NT2/D1 (cell line): Measurements from ENCODE around the gene AGGF1.
"Not testable (repeated sequence)": the region's sequence is repeated elsewhere in the genome, so short reads cannot be mapped to it uniquely, and the experiment has no call there.

Experiments
- DNase-seq: peaks from one replicate; pipeline ENCODE4 v3.0.0-alpha.2; 2011; ENCODE audit warnings: low read depth, low spot score
- H3K27me3 ChIP-seq: 2 replicates; pipeline ENCODE4 v1.6.0; 2011; ENCODE audit warnings: mild to moderate bottlenecking; ENCODE audit not compliant: insufficient read length, insufficient read depth
- H3K36me3 ChIP-seq: 2 replicates; pipeline ENCODE4 v1.6.1; 2011; ENCODE audit warnings: mild to moderate bottlenecking, low read length, mixed read lengths; ENCODE audit not compliant: insufficient read depth, insufficient read length
- H3K4me1 ChIP-seq: 2 replicates; pipeline ENCODE4 v1.5.1; 2011; ENCODE audit not compliant: insufficient read depth, insufficient read length
- H3K4me3 ChIP-seq: 2 replicates; pipeline ENCODE4 v1.5.1; 2011; ENCODE audit warnings: low read depth; ENCODE audit not compliant: insufficient read length
- H3K9ac ChIP-seq: 2 replicates; pipeline ENCODE4 v1.6.0; 2011; ENCODE audit warnings: low read depth; ENCODE audit not compliant: insufficient read length
- H3K9me3 ChIP-seq: 2 replicates; pipeline ENCODE4 v1.5.1; 2011; ENCODE audit warnings: mild to moderate bottlenecking, low read length; ENCODE audit not compliant: insufficient read depth
- SUZ12 ChIP-seq: IDR thresholded peaks from 2 replicates; pipeline ENCODE4 v1.6.1; 2011; ENCODE audit not compliant: insufficient read length, insufficient read depth; ENCODE audit errors: extremely low read depth
- YY1 ChIP-seq: IDR thresholded peaks from 2 replicates; pipeline ENCODE4 v1.6.1; 2011; ENCODE audit not compliant: insufficient read length, insufficient read depth
- ZNF274 ChIP-seq: IDR thresholded peaks from 2 replicates; pipeline ENCODE4 v1.6.1; 2011; ENCODE audit warnings: mild to moderate bottlenecking, low read depth, low read length

Gene AGGF1

DNA sequence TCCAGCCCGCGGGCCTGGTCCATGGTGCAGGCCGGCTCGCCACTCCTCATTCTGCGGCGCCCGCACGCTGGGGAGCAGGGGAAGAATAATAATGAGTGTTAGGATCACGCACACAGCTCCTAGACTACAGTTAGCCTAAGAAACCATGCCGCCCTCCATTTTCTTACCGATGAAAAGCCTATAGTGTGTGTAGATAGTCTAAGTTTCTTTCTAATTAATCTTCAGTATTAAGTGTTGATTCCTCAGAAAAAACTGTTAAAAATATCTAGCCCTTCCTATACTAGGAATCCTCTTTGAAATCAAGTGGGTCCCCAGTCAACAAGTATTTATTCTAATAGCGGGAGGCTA is 47.6 kb downstream of the AGGF1 start:
- Histone ChIP-seq H3K4me1 (peaks cover 2% of the 10 kb centered on the region), H3K27me3 (peaks cover 23% of the 10 kb centered on the region), H3K4me3 (peak overlapping the region; percentile 34), H3K36me3 (no peaks in the 10 kb centered on the region), H3K9ac (peak overlapping the region; percentile 18), H3K9me3 (no peaks in the 10 kb centered on the region)
- DNase-seq: no peak
- TF ChIP-seq ZNF274 (no peak), SUZ12 (no peak), YY1 (no peak)

DNA sequence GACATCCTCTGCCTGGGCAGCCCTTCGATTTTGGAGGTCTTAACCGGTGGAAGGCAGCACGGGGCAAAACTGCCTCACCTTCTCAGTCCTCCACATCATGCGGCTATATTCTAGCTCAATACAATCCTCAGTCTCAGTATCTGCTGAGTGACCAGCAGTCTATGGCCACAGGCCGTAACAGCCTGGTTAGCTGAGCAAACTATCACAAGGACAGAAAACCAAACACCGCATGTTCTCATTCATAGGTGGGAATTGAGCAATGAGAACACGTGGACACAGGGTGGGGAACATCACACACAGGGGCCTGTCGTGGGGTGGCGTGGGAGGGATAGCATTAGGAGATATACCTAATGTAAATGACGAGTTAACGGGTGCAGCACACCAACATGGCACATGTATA is 50.3 kb downstream of the AGGF1 start:
- not testable (repeated sequence) for H3K4me1 ChIP-seq, H3K36me3 ChIP-seq, H3K9ac ChIP-seq, H3K4me3 ChIP-seq, H3K9me3 ChIP-seq, DNase-seq
- H3K27me3 ChIP-seq: peaks cover 23% of the 10 kb centered on the region

DNA sequence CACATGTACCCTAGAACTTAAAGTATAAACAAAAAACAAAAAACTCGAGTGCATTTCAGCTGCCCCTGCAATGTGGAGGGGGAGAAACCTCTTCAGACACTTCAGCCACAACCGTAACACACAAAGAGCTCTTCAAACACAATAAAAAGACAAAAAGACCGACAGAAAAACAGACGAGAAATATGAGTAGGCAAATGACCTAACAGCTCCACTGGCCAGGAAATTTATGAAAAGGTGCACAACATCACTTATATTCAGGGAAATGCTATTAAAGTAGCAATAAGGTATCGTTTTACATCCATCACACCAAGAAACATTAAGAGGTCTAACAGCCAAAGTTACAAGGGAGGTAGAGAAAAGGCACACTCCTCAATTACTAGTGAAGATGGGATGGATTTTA is 50.7 kb downstream of the AGGF1 start:
- Histone ChIP-seq H3K9ac (no peak overlapping the region), H3K27me3 (peaks cover 23% of the 10 kb centered on the region), H3K9me3 (no peaks in the 10 kb centered on the region), H3K4me3 (no peak overlapping the region), H3K36me3 (no peaks in the 10 kb centered on the region), H3K4me1 (peaks cover 2% of the 10 kb centered on the region)
- no peak for DNase-seq
- TF ChIP-seq YY1: no peak
- no peak for TF ChIP-seq ZNF274
- no peak for TF ChIP-seq SUZ12

DNA sequence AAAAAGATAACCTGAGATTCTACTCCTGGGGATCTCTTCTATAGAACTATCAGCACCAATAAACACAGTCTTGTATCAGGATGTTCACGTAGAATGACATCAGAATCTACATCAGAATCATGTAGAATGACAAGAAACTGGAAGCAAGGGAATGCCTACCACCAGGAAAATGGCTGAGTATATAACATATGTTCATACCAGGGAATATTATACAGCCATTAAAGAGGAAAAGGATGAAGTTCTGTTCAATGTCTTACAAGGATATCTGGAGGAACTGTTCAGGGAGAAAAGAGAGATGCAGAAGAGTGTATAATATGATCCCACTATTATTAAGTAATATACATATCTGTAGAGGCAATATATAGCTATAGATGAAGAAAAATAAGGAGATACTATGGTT is 52.1 kb downstream of the AGGF1 start:
- TF ChIP-seq SUZ12 (no peak), YY1 (no peak), ZNF274 (no peak)
- Histone ChIP-seq H3K9ac (no peak overlapping the region), H3K9me3 (no peaks in the 10 kb centered on the region), H3K4me1 (no peaks in the 10 kb centered on the region), H3K36me3 (no peaks in the 10 kb centered on the region), H3K27me3 (peaks cover 14% of the 10 kb centered on the region), H3K4me3 (no peak overlapping the region)
- DNase-seq: no peak

DNA sequence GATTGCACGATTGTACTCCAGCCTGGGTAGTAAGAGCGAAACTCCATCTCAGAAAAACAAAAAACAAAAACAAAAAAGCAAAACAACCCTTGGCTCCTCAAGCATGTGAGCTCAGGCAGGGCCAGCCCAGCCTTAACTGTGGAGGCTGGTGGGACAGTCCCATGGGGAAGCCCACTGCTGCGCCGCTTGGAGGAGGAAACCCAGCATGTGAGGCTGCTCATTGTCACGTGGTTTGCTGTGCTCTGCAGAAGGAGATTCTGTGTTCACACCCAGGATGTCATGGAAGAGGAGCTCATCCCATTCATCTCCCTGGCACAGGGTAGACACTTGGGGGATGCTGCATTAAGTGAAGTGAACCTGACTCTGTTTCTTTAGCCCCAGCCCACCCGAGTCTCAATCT is 52.9 kb downstream of the AGGF1 start:
- Histone ChIP-seq H3K4me1 (no peaks in the 10 kb centered on the region), H3K4me3 (no peak overlapping the region), H3K9me3 (no peaks in the 10 kb centered on the region), H3K9ac (no peak overlapping the region), H3K27me3 (peaks cover 8% of the 10 kb centered on the region), H3K36me3 (no peaks in the 10 kb centered on the region)
- no peak for DNase-seq
- TF ChIP-seq ZNF274 (no peak), SUZ12 (no peak), YY1 (no peak)

DNA sequence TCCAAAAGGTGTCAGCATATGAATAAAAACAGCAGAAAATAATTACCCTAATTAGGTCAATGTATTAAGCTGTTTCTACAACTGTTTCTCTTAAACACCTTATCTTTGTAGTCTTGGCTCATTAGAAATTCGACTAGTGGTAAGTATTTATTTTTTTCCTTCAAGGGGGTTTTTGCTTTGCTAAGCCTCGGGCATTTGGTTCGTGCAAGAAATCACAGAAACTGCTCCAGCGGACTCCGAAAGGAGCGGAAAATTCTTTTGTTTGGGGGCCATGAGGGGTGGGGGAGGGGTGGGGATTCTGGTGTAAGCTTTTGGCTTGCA is 56.1 kb downstream of the AGGF1 start:
- H3K27me3 ChIP-seq: no peaks in the 10 kb centered on the region
- peak; percentile 76 for DNase-seq
- H3K36me3 ChIP-seq: no peaks in the 10 kb centered on the region
- peak overlapping the region; percentile 71 for H3K4me3 ChIP-seq
- no peaks in the 10 kb centered on the region for H3K4me1 ChIP-seq
- peak overlapping the region; percentile 61 for H3K9ac ChIP-seq
- TF ChIP-seq ZNF274 (no peak), SUZ12 (no peak), YY1 (no peak)
- H3K9me3 ChIP-seq: 0 out of 2 replicates have a peak, but pooled peaks cover 6% of the 10 kb centered on the region

DNA sequence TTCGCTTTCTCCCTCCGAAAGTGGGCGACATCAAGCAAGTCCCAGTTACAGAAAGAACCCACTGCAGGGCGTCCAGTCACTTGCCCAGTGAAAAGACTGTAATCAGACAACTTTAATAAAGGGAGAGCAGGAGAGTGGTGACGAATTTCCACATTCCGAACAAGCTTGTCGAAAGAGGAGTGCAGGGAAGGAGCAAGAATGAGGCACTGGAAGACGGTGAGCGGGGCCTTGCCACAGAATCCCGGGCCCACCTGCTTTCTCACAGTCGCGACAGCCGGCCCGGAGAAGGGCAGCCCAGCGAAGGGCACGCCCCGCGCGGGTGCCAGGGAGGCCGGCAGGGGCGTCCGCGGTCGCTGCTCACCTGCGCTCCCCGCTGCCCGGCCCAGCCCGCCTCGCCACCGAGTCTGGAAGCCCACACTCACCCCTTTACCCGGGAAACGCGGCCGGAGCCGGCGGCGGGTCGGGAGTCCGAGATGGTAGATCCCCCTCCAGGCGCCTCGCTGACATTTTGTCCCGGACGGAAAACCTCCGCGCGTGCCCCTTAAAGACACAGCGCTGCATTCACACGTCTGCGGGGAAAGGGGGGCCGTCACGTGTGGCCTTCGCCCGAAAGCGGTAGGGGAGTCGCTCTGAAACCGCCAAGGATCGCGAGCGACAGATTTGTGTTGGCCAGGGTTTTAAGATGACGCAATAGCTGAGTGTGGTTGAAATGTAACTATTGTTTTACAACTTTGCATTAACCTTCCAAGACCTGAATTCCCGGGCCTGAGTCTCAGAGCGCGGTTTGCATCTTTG is 56.7 kb downstream of the AGGF1 start, which contains the start of gene ZBED3:
TSS of gene ZBED3 (minus strand) at position 597 of the 795 bp plus-strand sequence. CDS start 9,407 bp downstream, outside the sequence.
- TF ChIP-seq SUZ12: no peak
- no peak for TF ChIP-seq ZNF274
- no peak for TF ChIP-seq YY1

More for the DNA sequence above, 56.7 kb downstream of the AGGF1 start, which contains the start of gene ZBED3:
- peak within 1 kb of the TSS; percentile 71 for H3K4me3 ChIP-seq
- H3K27me3 ChIP-seq: no peaks in the 10 kb centered on the region
- no peaks in the 10 kb centered on the region for H3K36me3 ChIP-seq
- 0 out of 2 replicates have a peak, but pooled peaks cover 6% of the 10 kb centered on the region for H3K9me3 ChIP-seq
- DNase-seq: no peak
- peak within 1 kb of the TSS; percentile 85 for H3K9ac ChIP-seq
- H3K4me1 ChIP-seq: no peaks in the 10 kb centered on the region
